Measurements from ENCODE around the gene ZNF791.

DNA sequence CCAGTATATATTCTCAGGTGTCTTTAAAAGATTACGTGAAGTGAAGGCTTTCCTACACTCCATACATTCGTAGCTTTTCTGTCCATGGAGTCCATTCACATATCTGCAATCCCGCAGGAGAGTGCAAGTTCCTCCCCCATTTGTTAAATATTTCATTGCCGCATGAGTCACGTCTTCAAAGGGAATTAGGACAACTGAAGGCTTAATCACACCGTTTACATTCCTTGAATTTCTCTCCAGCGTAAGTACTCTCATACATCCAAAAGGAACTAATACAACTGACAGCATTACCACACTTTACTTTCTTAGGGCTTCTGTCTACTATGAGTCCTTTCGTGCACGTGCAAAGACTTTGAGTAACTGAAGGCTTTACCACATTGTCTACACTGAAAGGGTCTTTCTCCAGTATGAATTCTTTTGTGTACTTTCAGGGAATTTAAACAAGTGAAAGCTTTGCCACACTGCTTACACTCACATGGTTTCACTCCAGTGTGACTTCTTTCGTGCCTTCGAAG, 30.5 kb upstream of the ZNF791 start:
- TF ChIP-seq, protein P1, sequence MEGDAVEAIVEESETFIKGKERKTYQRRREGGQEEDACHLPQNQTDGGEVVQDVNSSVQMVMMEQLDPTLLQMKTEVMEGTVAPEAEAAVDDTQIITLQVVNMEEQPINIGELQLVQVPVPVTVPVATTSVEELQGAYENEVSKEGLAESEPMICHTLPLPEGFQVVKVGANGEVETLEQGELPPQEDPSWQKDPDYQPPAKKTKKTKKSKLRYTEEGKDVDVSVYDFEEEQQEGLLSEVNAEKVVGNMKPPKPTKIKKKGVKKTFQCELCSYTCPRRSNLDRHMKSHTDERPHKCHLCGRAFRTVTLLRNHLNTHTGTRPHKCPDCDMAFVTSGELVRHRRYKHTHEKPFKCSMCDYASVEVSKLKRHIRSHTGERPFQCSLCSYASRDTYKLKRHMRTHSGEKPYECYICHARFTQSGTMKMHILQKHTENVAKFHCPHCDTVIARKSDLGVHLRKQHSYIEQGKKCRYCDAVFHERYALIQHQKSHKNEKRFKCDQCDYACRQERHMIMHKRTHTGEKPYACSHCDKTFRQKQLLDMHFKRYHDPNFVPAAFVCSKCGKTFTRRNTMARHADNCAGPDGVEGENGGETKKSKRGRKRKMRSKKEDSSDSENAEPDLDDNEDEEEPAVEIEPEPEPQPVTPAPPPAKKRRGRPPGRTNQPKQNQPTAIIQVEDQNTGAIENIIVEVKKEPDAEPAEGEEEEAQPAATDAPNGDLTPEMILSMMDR (conservative IDR thresholded peaks at IDR 0.05) = no peak
- TF ChIP-seq ZFX (IDR thresholded peaks at IDR 0.05) = no peak
